Muscle of arm (tissue), 12 donors: Measurements from ENCODE around the gene IKZF4. TPM values are rescaled to one million over a fixed set of nuclear protein-coding genes. Genes with fewer than 3 reads are reported as not detected.

Source experiments
- DNase-seq: peaks from one replicate; pipeline ENCODE4 v3.0.0-alpha.2; 2013
- polyA plus RNA-seq, 12 donors: library from polyadenylated mRNA; unstranded; fragments of 120-200 nt; gene quantifications; one replicate each; pipeline ENCODE4 v1.2.1, GENCODE V29; 2013; ENCODE audit not compliant: insufficient read length in 12 of 12

IKZF4 gene
- polyA plus RNA-seq, 12 donors, result 6.4 to 18.9 (median 8.8) TPM; not detected in 1

- no peak for DNase-seq
Measured at GRCh38 chr12:56080556-56081138, 59.8 kb downstream of the IKZF4 start.

- DNase-seq, result no peak
Measured at GRCh38 chr12:56081393-56082347, 60.8 kb downstream of the IKZF4 start.

- DNase-seq, result no peak
Measured at GRCh38 chr12:56082382-56082781, 61.5 kb downstream of the IKZF4 start.

GRCh38 chr12:56082967-56083366 is 62.1 kb downstream of the IKZF4 start:
- DNase-seq, result no peak

GRCh38 chr12:56084958-56085543 is 64.2 kb downstream of the IKZF4 start:
- no peak for DNase-seq

GRCh38 chr12:56086096-56086495 is 65.3 kb downstream of the IKZF4 start:
- DNase-seq, result no peak

GRCh38 chr12:56086608-56087007 is 65.8 kb downstream of the IKZF4 start:
- DNase-seq, result no peak

- DNase-seq, result no peak
Measured at GRCh38 chr12:56087220-56087619, 66.4 kb downstream of the IKZF4 start.

Other genes with a start within 250 kb of the IKZF4 start
- 10 to 100 TPM in 11 of 12 donors, not detected in 1; 60.8 to 94.0 (median 83.5) TPM for gene SARNP, start 203.3 kb upstream of the IKZF4 start, polyA plus RNA-seq
- gene ORMDL2, start 203.0 kb upstream of the IKZF4 start, polyA plus RNA-seq, result 10 to 100 TPM in 11 of 12 donors, not detected in 1; 13.1 to 20.8 (median 17.6) TPM
- 10 to 100 TPM in 11 of 12 donors, not detected in 1; 18.6 to 27.5 (median 24.4) TPM for gene DNAJC14, start 191.5 kb upstream of the IKZF4 start, polyA plus RNA-seq
- gene MMP19, start 178.1 kb upstream of the IKZF4 start, polyA plus RNA-seq, result 10 to 100 TPM in 1 of 12 donors, 1 to 10 TPM in 9, not detected in 2; 1.5 to 11.2 (median 2.3) TPM
- gene PYM1, start 93.1 kb upstream of the IKZF4 start, polyA plus RNA-seq, result 10 to 100 TPM in 11 of 12 donors, not detected in 1; 18.2 to 35.9 (median 21.8) TPM
- 100 to 1,000 TPM in 1 of 12 donors, 10 to 100 TPM in 9, not detected in 2; 10.1 to 108 (median 15.3) TPM for gene DGKA, start 89.9 kb upstream of the IKZF4 start, polyA plus RNA-seq
- gene PMEL, start 55.0 kb upstream of the IKZF4 start, polyA plus RNA-seq, result 10 to 100 TPM in 3 of 12 donors, 1 to 10 TPM in 4, under 1 TPM in 3, not detected in 2; 0.58 to 51.6 (median 1.9) TPM
- 10 to 100 TPM in 11 of 12 donors, not detected in 1; 20.1 to 59.4 (median 30.2) TPM for gene CDK2, start 54.2 kb upstream of the IKZF4 start, polyA plus RNA-seq
- 100 to 1,000 TPM in 11 of 12 donors, not detected in 1; 115 to 151 (median 130) TPM for gene RAB5B, start 47.0 kb upstream of the IKZF4 start, polyA plus RNA-seq
- 10 to 100 TPM in 11 of 12 donors, not detected in 1; 12.0 to 30.1 (median 14.7) TPM for gene SUOX, start 23.8 kb upstream of the IKZF4 start, polyA plus RNA-seq
- 100 to 1,000 TPM in 11 of 12 donors, not detected in 1; 101 to 603 (median 433) TPM for gene RPS26, start 20.9 kb downstream of the IKZF4 start, polyA plus RNA-seq
- 1,000 to 10,000 TPM in 1 of 12 donors, 100 to 1,000 TPM in 11; 119 to 2,162 (median 195) TPM for gene ERBB3, start 59.1 kb downstream of the IKZF4 start, polyA plus RNA-seq
- 100 to 1,000 TPM in 9 of 12 donors, 10 to 100 TPM in 2, not detected in 1; 94.9 to 156 (median 115) TPM for gene PA2G4, start 83.5 kb downstream of the IKZF4 start, polyA plus RNA-seq
- gene RPL41, start 95.6 kb downstream of the IKZF4 start, polyA plus RNA-seq, result over 10,000 TPM in 1 of 12 donors, 1,000 to 10,000 TPM in 11; 2,042 to 11,980 (median 5,603) TPM
- gene ZC3H10, start 97.2 kb downstream of the IKZF4 start, polyA plus RNA-seq, result 1 to 10 TPM in 11 of 12 donors, not detected in 1; 3.3 to 8.8 (median 5.0) TPM
- 10 to 100 TPM in 11 of 12 donors, not detected in 1; 40.1 to 83.4 (median 75.0) TPM for gene ESYT1, start 107.2 kb downstream of the IKZF4 start, polyA plus RNA-seq
- 1,000 to 10,000 TPM in 2 of 12 donors, 100 to 1,000 TPM in 10; 364 to 1,212 (median 828) TPM for gene MYL6B, start 131.5 kb downstream of the IKZF4 start, polyA plus RNA-seq
- gene MYL6, start 137.3 kb downstream of the IKZF4 start, polyA plus RNA-seq, result 1,000 to 10,000 TPM in 11 of 12 donors, not detected in 1; 1,137 to 1,762 (median 1,374) TPM
- 100 to 1,000 TPM in 1 of 12 donors, 10 to 100 TPM in 10, not detected in 1; 56.4 to 105 (median 65.4) TPM for gene SMARCC2, start 168.4 kb downstream of the IKZF4 start, polyA plus RNA-seq
- 10 to 100 TPM in 11 of 12 donors, not detected in 1; 35.3 to 47.1 (median 41.8) TPM for gene RNF41, start 200.9 kb downstream of the IKZF4 start, polyA plus RNA-seq
- gene NABP2, start 203.3 kb downstream of the IKZF4 start, polyA plus RNA-seq, result 10 to 100 TPM in 11 of 12 donors, not detected in 1; 14.7 to 36.7 (median 17.3) TPM
- gene SLC39A5, start 209.0 kb downstream of the IKZF4 start, polyA plus RNA-seq, result 10 to 100 TPM in 1 of 12 donors, 1 to 10 TPM in 2, under 1 TPM in 7, not detected in 2; 0.13 to 85.4 (median 0.59) TPM
- 10 to 100 TPM in 11 of 12 donors, not detected in 1; 12.6 to 25.2 (median 17.7) TPM for gene ANKRD52, start 237.3 kb downstream of the IKZF4 start, polyA plus RNA-seq
- 10 to 100 TPM in 11 of 12 donors, not detected in 1; 13.5 to 32.5 (median 17.4) TPM for gene COQ10A, start 245.9 kb downstream of the IKZF4 start, polyA plus RNA-seq